HG02571 (cell line): ENCODE results near the gene MARK1.

Source experiments
- ATAC-seq: cut with Tn5 transposase; IDR thresholded peaks from one replicate; pipeline ENCODE4 v1.9.1; 2021; ENCODE audit warnings: mild to moderate bottlenecking, moderate library complexity; ENCODE audit not compliant: unreplicated experiment

MARK1 gene

DNA sequence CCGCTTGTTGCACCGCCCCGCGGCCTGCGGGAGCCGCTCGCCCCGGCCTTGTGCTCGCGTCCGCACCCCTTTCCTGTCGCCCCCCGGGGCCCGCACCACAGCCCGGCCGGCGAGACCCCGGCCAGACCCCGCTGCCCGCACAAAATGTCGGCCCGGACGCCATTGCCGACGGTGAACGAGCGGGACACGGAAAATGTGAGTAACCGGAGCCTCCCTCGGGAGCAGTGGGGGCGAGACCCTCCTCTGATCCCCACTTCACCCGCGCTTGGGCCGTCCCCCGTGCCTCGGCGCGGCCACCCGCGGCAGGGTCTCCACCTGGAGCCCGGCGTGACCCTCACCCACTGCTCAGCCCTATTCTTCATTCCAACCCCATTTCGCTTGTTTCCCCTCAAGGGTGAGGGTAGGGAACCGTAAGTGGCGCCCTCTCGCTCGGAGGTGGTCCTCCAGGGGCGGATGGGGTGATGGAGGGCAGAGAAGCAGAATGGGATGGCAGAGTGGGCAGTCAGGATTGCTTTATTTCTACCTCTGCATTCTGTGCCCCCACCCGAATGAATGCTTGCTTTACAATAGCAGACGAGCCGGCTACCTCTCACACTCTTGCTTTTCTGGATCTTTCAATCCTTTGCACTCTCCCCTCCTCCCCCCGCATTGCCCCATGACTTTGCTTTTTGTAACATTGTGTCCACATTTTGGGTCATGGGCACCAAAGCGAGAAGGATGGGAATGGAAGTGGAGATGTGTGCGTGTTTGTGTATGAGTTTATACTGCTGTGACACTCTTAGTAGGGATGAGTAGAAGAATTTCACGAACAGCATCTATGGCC is 954 bp downstream of the MARK1 start:
- ATAC-seq: peak; percentile 12

DNA sequence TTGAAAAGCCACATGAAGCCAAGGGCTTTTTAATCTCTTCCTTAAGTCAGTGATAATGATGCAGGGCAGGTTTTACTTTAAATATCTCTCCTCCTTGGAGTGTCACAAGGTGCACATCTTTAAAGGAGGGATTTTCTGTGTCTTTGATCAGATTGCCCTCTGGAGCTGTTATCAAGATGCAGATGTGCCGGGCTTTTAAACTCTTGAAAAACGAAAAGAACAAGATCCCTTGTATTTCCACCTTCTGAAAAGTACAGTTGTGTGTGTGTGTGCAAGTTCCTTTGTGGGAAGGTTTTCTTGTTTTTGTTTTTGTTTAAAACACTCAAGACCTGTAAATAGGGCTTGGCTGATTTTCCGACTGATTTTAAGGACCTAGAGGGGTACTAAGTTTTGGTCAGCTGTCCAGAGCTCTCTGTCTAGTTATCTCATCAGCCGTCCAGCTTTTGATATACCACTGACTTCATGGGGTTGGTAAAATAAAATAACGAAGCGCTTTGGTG is 1.6 kb downstream of the MARK1 start:
- no peak for ATAC-seq

DNA sequence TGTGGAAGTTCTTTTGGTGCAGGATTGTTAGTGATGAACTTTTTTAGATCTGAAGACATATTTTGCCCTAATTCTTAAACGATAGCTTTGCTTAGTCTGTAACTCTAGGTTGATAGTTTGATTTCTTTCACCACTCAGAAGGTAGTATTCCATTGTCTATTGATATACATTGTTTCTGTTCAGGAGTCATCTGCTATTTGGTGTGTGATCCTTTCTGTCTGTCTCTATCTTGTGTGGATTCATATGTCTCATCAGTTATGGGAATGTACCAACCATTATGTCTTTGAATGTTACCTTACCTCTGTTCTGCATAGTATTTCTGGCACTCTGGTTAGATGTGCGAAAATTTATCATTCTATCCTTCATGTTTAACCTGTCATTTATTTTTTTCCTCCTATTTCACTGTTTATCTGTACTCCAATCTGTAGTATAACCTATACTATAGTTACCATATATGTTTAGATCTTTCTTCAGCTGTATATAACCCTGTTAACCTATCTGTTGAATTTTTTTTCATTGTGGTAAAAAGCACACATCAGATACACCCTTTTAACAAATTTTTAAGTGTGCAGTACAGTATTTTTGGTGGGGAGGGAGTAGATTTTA is 5.7 kb downstream of the MARK1 start:
- ATAC-seq: no peak

DNA sequence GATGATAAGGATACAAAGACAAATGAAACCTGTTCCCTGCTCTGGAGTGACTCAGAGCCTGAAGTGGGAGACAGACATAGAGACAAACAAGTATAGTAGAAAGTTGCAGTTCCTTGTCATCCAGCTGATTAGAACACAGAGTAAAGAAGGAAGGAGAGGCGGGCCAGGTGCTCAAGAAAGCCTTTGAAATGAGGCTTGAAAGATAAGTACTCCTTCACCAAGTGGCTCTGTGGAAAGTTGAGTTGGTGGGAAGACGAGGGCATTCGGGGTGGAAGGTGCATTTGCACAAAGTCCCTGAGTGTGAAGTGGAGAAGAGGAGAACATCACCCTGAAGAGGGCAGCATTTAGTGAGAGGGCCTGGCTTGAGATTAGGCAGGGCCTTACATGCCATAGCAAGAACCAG is 17.0 kb downstream of the MARK1 start:
- no peak for ATAC-seq

DNA sequence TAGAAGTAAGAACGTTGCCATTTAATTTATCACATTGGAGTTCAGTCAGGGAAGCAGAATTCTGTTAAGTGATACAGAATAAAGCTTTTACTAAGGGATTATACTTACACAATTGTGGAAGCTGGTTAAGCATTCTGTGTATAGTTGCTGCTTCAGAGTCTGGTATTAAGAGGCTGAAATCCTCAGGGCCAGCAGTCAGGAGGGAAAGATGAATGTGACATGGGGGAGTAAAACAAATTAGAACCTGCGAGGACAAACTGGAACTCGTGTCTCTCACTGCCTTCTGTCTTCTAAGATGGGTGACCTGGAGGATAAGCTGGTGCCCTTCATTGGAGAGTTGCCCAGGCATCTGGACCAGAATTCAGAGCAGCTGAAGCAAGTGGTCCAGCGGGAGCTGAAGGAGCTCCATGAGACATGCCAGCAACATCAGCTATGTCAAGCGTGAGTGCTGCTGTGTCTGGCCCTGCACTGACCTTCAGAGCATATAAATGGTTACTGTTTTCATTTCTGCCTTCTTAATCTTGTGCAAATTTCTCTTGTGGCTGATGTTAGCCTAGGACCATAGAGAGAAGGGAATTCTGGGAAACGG is 23.0 kb downstream of the MARK1 start:
- no peak for ATAC-seq

DNA sequence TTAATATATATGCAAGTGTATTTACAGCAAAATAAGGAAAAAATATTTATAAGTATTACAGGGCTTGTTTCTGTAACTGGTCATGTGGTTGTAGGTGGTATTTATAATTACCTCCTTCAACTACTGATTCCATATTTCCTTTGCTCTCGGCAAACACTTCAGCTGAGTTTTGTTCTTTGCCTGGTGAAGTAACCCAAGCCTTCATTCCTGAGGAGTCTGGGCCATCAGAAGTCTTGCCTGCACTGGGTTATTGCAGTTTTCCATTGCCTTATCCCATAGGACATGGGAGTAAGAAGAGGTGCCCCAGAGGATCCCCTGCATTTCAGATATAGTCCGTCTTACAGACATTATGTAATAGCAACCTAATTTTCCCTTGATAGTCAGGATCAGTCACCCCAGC is 23.8 kb downstream of the MARK1 start:
- no peak for ATAC-seq

DNA sequence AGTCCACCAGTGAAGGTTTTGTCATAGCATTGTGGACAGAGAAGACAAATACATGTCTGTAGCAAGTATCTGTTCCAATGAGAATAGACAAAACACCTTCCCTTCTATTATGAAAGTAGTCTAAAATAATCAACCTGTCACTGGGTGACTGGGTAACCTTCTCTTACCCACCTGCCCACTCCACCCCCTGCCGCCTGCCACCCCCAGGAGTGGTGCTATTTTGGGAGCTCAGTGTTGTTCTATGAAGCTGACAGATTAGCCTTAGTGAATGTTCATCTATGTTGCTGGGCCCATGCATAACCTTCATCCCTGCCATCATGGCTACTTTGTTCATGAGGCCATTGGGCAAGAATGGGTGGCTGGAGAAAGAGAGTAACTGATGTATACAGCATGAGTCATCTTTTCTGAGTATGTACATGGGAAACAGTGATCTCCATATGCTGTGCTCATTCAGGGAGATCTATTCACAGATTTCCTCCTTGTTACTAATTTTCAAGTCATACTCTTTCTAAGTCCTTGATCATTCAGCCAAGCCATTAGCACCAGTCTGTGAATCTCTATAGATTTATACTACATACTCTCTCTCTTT is 24.8 kb downstream of the MARK1 start:
- no peak for ATAC-seq

DNA sequence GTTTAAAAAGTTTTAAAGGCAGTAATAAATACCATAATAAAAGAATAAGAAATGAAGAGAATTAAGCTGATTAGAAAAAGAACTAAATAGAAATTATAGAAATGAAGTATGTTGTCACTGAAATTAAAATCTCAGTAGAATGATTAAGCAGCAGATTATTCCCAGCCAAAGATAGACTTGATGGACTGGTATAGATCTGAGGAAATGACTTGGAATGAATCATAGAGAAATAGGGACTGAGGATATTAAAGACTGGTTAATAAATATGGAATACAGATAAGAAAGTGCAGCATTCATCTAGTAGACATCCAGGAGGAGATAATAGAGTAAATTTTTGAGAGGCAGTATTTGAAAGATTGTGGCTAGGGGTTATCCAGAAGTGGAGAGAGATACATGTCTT is 28.7 kb downstream of the MARK1 start:
- no peak for ATAC-seq

DNA sequence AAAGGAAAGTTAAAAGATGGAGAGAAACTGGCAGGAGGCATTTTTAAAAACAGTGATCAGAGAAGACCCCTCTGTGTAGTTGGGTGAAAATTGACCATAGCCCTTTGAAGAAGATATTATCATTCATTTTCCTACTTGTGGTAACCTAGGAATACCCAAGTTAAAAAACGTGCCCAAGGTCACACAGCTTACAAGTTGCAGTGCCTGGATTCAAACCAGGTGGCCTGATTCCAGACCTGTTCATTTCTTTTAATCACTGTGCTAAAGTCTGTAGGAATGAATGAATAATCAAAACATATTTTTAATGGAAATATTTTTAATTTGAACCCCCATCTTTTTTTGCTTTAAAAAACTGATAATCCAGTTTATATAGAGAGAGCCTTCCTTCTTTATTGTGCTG is 35.6 kb downstream of the MARK1 start:
- no peak for ATAC-seq

DNA sequence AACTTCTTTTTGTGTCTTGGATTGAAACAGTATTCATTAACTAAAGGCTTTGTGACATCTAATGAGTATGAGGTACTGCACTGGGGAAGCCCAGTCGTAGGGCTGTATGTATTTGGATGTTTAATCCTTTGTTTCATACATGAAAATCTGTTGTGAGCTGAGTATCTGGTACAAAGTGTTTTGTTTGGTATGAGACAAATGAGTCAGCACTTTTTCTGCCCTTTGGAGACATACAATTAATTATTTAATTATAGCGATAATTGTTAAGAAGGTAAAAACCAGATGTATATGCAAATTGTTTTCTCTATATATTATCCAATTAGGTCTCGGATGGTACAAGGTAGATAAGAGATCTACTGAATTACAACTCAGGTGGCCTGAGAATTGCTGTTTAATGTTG is 36.3 kb downstream of the MARK1 start:
- no peak for ATAC-seq

DNA sequence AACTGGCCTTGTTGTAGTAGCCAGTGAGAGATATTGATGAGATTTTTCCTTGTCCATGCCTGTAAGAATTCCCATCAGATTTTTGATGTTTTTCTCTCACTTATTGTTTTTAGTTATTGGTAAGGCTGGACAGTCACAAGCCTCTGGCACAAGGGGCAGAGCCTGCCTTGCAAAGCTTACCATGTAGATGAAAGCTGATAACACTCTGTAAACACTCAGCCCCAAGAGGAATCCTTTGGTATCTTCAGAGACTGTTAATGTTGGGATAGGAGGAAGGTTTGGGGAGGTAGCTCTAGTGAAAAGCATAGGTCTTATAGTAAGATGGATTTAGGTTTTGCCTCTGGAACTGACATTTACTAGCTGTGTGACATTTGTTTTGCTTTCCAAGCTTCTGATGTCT is 37.7 kb downstream of the MARK1 start:
- no peak for ATAC-seq

DNA sequence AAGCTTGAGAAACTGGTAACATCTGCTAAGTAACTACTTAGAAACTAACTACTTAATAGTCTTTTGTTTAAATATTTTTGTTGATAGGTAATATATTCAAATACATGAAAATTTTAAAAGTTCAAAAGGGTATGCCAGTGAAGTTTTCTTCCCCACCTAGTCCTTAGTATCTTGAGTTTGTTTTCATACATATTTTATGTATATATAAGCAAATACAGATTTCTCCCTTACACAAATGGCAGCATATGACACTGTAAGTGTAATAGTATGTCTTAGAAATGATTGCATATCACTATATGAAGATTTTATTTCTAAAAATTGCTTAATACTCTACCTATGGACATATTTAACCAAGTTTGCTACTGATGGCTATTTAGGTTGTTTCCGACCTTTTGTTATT is 38.9 kb downstream of the MARK1 start:
- ATAC-seq: no peak

DNA sequence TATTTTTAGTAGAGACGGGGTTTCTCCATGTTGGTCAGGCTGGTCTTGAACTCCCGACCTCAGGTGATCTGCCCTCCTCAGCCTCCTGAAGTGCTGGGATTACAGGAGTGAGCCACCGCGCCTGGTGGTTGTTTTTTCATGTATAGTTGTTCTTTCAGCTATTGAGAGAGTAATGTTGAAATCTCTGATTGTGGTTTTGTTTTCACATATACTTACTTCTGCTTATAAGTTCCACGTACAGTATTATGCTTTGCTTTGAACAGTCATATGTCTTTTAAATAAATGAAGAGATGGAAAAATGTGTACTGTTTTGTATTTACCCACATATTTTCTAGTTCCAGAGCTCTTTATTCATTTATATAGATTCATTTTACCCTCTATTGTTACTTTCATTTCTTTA is 44.5 kb downstream of the MARK1 start:
- ATAC-seq: no peak

DNA sequence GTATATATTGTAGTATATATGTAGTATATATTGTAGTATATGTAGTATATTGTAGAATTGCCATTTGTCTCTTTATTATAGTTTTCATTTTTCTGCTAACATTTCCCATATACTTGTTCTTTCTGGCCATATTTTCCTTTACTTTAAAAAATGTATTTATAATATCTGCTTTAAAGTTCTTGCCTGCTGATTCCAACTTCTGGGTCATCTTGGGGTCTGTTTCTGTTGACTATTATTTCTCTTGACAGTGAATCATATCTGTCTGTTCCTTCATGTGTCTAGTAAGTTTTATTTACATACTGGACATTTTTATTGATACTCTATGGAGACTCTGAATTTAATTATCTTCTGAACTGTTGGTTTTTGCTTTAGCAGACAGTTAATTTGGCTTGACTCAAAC is 45.9 kb downstream of the MARK1 start:
- ATAC-seq: no peak

DNA sequence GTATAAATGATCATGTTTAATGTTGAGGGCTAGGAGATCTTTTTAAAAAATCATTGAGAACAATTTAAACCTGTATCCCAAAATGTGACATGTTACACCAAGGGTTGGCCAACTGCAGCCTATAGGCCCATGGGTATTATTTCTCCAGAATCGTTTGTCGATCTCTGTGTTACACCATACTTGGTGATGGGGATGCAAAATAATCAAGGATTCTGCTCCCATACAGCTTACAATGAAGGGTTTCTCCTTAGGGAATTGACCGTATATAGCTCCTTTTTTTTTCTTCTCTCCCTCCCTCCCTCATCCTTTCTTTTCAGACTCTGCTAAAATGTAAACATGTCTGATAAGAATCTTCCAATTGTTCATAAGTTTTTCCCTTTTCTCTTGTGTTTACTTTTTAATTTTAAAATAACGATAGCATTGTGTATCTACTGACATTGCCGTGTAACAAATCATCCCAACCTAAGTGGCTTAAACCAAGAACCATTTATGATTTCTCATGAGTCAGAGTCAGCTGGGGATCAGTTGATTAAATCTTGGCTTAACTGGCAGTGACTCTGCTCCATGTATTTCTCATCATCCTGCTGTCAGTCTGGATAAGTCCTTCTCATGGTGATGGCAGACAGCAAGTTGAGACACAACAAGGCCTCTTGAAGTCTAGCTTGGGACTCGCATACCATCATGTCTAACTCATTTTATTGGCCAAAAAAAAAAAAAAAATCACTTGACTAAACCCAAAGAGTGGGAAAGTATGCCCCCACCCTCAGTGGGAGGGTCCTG is 48.0 kb downstream of the MARK1 start:
- no peak for ATAC-seq

DNA sequence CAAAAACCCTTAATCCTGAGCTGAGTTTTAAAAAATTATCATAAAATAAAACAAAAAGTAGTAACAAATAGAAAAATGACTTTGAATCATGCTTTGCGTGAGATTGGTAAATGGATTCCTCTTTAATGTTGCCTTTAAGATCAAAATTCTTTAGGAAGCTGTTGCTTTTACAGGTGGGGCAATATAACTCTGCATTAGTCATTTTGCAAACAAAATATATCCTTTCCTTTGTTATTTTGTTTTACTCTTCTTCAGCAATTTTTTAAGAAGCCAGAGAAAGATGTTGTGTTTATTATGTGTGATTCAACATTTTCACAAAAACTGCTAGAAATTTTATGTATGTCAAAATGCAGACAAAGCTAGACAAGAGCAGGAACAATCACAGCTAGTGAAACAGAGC is 50.0 kb downstream of the MARK1 start:
- no peak for ATAC-seq

DNA sequence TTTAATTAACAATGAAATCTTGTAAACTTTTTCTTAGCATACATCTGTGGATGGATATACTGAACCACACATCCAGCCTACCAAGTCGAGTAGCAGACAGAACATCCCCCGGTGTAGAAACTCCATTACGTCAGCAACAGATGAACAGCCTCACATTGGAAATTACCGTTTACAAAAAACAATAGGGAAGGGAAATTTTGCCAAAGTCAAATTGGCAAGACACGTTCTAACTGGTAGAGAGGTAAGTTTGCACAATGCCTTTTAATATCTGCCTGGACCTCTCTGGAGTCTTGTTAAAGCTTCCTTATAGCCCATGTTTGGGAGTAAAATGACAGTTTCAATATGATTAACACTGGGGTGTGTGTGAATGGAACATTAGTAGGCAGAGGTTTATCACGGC is 51.4 kb downstream of the MARK1 start:
- ATAC-seq: no peak

DNA sequence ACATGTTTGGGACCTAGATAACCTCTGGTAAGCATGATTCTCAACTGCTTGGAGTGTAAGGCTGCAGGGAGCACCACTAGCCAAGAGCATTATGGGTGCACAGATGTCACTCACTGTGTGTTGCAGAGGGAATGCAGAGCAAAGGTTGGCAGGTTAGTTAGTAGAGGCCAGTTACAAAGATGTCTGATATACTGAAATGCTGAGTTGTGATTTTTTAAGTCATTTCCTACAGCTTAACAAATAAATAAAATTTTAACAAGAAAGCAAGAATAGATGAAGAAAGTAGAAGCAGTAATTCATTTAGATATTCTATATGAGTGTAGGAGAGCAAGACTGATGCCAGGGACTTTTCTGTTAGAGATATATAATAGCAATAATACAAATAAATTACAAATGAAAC is 64.8 kb downstream of the MARK1 start:
- ATAC-seq: no peak

DNA sequence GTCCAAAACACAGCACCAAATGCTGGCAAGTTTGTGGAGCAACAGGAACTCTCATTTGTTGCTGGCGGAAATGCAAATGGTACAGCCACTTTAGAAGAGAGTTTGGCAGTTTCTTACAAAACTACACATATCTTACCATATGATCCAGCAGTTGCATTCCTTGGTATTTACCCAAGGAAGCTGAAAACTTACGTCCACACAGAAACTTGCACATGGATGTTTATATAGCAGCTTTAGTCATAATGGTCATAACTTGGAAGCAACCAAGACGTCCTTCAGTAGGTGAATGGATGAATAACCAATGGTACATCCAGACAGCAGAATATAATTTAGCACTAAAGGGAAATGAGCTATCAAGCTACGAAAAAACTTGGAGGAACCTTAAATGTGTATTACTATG is 66.4 kb downstream of the MARK1 start:
- ATAC-seq: no peak

DNA sequence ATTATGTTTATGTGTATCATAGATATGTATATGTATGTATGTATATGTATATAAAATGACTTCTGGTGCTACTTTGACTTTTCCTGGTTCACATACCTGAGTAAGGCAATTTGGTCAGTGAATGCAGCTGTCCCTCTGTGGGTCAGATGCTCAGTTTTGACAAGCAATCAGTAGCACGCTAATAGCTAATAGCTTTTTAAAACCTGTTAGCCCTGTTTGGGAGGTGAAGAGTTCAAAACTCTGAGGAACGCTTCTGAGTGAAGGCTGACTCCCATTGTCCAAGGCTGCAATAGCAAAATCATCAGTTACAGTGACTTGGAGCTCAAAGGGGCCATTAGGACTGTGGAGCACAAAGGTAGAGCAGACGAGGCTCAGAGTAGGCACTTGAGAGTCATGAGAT is 67.2 kb downstream of the MARK1 start:
- ATAC-seq: no peak

DNA sequence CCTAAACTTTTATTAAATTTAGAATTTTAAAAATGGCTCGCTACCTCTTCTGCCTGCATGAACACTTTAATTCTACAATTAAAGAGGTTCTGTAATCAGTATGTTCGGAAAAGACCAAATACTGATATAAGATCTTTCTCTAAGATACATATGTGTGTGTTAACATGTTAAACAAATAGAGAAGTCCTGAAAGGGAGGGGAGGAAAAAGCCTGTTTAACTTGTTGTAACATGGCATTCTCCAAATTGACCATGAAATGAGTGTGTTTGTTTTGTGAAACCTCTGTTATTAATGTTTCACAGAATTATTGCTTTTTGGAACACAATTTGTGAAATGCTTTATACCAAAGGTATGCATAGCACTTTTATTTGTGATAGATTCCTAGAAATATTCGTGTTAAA is 77.0 kb downstream of the MARK1 start:
- no peak for ATAC-seq
